Epithelial cell of proximal tubule (primary cell): Measurements from ENCODE around the gene GARIN5B. TPM values are rescaled to one million over a fixed set of nuclear protein-coding genes. Genes with fewer than 3 reads are reported as not detected.
A peak's percentile ranks its signal among the peaks of the same experiment; 100 is the strongest.
"Not testable (repeated sequence)": the region's sequence is repeated elsewhere in the genome, so short reads cannot be mapped to it uniquely, and the experiment has no call there.

Experiments
- DNase-seq: peaks from one replicate; pipeline ENCODE4 v3.0.0-alpha.2; 2011; ENCODE audit warnings: low read depth
- H3K4me3 ChIP-seq: 2 replicates; pipeline ENCODE4 v1.5.1; 2011; ENCODE audit warnings: low read depth, mild to moderate bottlenecking, low read length
- total RNA-seq: library from RNA; depleted of rRNA; stranded (reverse); fragments of >200 nt; gene quantifications from 2 replicates; pipeline ENCODE4 v1.2.3, GENCODE V29; 2015
- TF ChIP-seq, protein P1 (sequence below): conservative IDR thresholded peaks from 2 replicates; pipeline ENCODE4 v1.5.1; 2012; ENCODE audit warnings: low read depth, mild to moderate bottlenecking, low read length

The GARIN5B gene
- not detected in 2 replicates for total RNA-seq

DNA sequence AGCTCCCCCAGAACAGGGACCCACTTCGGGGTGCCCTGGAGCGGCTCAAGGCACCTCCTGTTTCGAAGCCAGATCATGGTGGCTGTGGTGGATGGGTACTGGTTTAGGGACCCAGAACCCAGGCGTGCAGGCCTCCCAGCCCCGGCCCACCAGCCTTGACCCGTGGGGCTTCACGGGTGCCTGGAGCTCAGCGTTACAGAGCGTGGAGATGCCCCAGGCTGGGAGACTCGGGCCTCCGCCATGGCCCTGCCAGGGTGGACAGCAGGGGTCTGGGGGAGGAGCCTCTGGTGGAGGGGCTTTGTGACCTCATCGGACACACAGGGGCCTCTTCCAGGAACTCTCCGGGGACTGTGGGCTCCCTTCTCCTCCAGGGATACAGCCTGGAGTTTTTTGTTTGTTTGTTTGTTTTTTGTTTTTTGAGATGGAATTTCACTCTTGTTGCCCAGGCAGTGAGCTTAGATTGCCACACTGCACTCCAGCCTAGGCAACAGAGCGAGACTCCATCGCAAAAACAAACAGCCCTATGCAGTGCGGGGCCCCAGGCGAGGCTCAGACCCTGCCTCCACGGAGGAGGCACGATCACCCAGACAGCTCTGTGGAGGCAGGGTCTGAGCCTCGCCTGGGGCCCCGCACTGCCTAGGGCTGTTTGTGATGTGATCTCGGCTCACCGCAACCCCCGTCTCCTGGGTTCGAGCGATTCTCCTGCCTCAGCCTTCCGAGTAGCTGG is at the start of gene GARIN5B:
Gene GARIN5B (minus strand): TSS at position 271 of the 727 bp plus-strand sequence. CDS start 194 bp downstream, at position 77.
- TF ChIP-seq, protein P1, sequence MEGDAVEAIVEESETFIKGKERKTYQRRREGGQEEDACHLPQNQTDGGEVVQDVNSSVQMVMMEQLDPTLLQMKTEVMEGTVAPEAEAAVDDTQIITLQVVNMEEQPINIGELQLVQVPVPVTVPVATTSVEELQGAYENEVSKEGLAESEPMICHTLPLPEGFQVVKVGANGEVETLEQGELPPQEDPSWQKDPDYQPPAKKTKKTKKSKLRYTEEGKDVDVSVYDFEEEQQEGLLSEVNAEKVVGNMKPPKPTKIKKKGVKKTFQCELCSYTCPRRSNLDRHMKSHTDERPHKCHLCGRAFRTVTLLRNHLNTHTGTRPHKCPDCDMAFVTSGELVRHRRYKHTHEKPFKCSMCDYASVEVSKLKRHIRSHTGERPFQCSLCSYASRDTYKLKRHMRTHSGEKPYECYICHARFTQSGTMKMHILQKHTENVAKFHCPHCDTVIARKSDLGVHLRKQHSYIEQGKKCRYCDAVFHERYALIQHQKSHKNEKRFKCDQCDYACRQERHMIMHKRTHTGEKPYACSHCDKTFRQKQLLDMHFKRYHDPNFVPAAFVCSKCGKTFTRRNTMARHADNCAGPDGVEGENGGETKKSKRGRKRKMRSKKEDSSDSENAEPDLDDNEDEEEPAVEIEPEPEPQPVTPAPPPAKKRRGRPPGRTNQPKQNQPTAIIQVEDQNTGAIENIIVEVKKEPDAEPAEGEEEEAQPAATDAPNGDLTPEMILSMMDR = no peak
- DNase-seq = no peak

DNA sequence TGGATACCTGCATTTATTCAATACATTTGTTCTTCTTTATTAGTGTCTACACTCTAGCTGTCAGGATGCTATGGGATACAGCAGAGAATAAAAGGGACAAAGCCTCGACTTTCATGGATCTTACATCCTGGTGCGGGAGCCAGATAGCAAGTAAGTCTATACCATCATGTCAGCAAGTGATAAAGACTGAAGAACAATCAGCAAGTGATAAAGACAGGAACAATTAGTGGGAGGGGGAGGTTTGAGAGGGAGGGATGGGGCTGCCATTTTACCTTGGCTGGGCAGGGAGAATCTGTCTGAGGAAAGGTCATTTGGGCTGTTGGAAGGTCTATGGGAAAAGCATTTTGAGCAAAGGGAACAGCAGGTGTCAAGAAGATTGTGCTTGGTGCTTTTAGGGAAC is 47.1 kb upstream of the GARIN5B start:
- TF ChIP-seq, protein P1 = no peak
- H3K4me3 ChIP-seq = no peak overlapping the region
- no peak for DNase-seq

More for the DNA sequence above, at the start of gene GARIN5B:
- H3K4me3 ChIP-seq = no peak within 1 kb of the TSS

DNA sequence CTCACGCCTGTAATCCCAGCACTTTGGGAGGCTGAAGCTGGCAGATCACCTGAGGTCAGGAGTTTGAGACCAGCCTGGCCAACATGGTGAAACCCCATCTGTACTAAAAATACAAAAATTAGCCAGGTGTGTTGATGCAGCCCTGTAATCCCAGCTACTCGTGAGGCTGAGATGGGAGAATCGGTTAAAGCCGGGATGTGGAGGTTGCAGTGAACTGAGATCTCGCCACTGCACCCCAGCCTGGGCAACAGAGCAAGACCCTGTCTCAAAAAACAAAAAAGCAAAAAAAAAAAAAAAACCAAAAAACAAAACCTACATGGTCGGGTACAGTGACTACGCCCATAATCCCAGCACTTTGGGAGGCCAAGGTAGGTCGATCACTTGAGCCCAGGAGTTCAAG is 46.1 kb upstream of the GARIN5B start:
- not testable (repeated sequence) for H3K4me3 ChIP-seq

DNA sequence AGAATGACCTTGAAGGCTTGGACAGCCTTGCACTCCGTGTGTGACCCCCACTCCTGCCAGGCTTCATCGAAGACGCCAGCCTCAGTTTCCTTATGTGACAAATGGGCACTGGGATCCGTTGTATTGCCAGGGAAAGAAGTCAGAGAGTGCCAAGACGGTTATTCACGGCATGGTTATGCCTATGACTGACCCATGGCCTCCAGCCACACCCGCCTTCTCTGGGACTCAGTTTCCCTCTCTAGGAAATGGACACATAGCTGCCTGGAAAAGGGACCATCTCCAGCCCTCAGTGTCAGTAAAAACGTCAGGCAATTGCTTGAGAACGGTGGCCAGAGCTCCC is 45.4 kb upstream of the GARIN5B start:
- DNase-seq = no peak
- H3K4me3 ChIP-seq = peak overlapping the region; percentile 59
- TF ChIP-seq, protein P1 = no peak

More for the DNA sequence above, 46.1 kb upstream of the GARIN5B start:
- not testable (repeated sequence) for DNase-seq

DNA sequence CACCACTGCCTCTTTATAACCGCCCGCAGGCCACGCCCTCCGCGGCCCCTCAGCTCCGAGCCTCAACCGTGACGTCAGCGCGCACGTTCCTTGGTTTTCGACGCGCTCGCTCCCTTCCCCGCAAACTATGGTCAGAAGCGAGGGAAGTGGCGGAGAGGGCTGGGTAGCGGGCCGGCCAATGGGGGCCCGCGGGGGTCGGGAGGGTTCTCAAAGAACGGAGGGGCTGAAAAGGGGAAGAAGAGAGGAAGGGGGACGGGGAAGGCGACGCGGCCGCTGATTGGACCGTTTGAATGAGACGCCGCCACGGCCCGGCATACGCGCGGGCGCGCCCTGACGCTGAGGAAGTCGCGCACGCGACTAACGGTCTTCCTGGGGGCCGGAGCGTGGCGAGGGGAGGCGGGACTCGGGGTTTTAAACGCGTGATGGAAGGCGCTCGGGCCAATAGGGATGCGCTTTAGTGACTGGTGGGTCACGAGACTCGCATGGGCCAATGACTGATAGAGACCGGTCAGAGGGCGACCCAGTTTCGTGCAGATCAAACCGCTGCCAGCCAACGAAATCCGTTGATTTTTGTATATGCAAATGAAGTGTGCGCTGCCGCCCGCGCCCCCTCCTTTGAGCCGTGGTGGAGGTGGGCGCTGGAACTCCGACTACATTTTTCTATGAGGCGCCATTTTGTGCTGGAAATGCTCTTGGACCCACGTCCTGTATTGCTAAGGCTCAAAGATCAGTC is 44.9 kb upstream of the GARIN5B start:
- peak overlapping the region; percentile 86 for H3K4me3 ChIP-seq
- DNase-seq = peak; percentile 87
- TF ChIP-seq, protein P1 = no peak

DNA sequence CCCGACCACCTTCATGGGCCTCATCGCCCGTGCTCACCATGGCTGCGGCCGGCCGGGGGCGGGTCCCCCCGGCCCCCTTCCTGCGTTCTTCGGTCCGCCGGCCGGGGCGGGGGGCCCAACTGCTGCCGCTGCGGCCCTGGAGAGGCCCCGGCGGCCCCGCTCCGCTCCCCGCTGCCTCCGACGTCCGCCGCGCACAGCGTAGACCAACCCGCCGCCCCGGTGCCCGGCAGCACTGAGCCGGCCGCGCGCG is 44.4 kb upstream of the GARIN5B start, which contains the start of gene UBE2S:
Gene UBE2S (minus strand): TSS at position 239 of the 250 bp plus-strand sequence. CDS start 199 bp downstream, at position 40.
- DNase-seq = not testable (repeated sequence)
- peak within 1 kb of the TSS; percentile 86 for H3K4me3 ChIP-seq

DNA sequence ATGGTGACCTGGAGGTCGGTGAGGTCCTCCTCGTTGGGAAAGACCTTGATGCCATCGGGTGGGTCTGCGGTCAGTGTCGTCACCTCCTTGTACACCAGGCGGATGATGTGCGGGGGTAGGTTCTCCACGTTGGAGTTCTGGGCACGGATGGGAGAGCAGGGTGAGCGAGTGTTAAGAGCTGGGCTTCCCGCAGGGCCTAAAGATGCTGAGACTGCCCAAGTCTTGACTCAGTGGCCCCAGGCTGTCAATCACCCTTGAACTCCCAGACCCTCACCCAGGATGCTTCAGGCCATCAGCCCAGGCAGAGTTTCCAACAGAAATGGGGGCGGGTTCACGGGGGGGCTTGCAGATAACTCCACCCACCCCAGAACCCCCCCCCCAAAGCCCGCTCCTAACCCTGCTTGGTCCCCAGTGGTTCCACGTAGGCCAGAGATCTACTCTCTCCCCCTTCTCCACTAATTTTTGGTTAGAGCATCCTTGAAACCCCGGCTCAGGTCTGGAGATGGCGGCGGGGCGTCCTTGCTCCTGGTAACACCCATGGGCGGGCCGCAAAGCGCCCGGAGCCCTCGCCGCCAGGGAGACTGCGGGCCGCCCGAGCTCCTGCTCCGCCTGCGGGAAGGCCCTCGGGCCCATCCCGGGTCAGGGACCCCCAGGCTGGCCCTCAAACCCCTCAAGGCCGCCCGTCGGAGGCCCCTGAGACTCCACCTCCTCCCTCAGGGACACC is 43.9 kb upstream of the GARIN5B start:
- no peak for DNase-seq
- peak overlapping the region; percentile 86 for H3K4me3 ChIP-seq
- TF ChIP-seq, protein P1 = no peak
